CD4-positive, alpha-beta T cell treated with Interleukin-2 at 100 ng/mL for 4 hours (primary cell): Measurements from ENCODE around the gene SCAMP5.

ENCODE experiments used
- DNase-seq: peaks from one replicate; pipeline ENCODE4 v3.0.0-alpha.2; 2020; ENCODE audit warnings: low spot score

Gene SCAMP5

DNA sequence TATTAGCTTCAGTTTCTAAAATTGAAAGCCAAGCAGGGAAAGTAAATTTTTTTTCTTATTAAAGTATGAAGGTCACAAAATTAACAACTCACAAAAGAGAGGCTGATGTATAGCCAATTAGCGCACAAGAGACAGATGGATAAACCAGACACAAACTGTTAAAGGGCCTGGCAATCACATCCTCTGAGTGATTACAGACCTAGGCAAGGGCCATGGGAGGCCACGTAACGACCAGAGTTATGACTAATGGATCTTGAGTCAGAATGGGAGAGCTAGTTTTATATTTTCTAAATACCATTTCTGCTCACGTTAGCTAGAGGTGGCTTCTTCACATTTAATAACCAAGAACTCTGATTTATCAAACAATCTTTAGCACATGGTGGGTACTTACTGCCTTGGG is 17.8 kb upstream of the SCAMP5 start:
- no peak for DNase-seq

DNA sequence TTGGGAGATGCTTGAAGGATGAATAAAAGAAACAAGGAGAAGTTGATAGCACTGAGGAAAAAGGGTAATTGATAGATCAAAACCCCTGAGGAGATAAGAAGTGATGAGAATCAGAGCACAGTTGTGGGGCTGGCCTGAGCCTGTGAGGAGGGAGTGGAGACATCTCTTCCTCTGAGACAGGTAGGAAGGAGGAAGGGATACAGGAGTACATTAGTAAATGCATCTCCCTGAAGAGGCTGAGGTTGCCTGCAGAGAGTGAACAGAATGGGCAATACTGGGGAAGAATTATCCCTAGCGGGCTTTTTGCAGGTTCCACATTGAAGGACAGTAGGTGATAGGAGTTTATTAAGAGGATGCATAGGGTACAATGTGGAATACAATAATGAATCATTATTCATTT is 17.3 kb upstream of the SCAMP5 start:
- DNase-seq = no peak

DNA sequence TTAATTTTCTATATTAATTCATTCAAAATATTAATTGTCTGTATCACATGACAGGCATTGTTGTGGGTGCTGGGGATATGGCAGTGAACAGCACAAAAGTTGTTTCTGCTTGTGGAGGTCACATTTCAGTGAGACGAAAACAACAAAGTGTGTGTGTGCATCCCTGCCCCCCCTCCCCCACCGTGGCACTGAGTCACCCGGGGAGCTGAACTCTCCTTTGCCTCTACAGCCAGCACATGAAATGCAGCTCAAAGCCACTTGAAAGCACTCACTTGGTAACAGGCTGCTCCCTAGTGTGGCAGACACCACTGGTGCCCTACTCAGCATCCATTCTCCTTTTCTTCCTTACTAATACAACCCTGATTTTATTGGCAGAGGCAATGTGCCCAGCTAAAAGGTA is 16.9 kb upstream of the SCAMP5 start:
- DNase-seq = peak; percentile 26

DNA sequence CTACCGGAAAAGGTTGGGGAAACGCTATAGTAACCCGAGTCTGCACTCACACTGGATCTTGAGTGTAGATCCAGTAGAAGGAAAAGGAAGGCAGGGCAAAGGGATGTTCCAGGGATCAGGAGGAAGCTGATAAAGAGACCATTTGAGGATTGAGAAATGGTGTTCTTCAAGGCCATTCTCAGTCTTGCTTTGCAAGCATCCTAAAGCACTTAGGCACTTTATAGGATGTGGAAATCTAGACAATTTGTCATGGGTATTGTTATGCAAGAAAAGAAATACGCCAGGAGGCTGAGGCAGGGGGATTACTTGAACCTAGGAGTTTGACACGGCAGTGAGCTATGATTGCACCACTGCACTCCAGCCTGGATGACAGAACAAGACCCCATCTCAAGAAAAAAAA is 13.2 kb upstream of the SCAMP5 start:
- no peak for DNase-seq

DNA sequence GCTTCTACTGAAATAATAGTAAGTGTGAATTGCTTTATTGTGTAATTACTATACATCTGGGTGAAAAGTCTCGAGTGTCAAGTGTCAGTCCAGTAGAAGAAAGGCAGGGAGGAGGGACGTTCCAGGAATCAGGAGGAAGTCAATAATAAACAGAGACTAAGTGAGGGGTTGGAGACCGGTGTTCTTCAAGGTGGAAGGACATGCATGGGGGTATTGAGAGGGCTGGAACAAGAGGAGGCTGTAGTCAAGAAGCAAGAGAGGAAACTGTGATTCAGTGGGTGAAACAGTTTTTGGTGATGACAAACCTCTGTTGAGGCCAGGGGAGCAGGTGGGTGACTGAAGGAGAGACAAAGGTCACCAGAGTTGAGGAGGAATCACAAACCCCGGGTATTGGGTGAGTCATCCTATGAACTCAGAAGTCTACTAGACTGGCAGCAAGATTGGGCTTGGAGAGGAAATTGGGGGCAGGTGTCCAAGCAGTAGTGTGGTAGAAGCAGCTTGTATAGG is 11.6 kb upstream of the SCAMP5 start:
- DNase-seq = no peak

DNA sequence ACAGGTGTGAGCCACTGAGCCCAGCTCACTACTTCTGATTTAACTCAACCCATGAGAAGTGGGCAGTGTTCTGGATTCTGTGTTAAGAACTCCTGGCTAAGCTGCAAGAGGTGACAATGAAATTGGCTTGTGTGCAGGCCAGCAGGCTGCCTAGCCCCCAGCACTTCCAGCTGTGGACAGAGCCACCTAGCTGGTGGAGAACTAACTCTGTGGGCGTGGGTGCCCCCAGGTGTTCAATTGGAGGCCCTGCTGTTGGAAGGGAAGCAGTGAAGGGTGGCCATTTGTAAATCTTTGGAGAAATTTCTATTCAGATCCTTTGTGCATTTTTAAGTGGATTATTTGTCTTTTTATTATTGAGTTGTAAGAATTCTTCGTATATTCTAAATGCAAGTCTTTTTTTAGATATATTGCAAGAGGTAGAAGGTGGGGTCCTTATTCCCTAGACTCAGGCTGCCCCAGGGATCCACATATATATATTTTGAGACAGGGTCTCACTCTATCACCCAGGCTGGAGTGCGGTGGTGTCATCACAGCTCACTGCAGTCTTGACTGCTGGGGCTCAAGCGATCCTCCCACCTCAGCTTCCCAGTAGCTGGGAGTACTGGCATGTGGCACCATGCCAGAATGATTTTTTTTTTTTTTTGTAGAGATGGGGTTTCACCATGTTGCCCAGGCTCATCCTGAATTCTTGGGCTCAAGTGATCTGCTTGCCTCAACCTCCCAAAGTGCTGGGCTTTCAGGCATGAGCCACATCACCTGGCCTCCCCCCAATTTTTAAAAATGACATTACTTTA is 7.2 kb upstream of the SCAMP5 start:
- no peak for DNase-seq

DNA sequence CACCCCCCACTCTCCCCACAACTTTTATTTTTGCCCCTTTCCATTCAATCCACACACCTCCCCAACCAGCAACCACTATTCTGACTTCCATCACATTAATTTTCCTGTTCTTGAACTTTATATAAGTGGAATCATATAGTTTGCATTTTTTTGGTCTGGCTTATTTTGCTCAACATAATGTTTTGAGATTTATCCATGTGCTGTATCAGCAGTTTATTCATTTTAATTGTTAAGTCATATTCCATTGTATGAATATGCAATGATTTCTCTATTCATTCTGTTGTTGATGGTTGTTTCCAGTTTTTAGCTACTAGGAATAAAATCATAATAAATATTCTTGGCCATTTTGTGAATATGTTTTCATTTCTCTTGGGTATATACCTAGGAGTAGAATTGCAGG is 5.8 kb upstream of the SCAMP5 start:
- no peak for DNase-seq

DNA sequence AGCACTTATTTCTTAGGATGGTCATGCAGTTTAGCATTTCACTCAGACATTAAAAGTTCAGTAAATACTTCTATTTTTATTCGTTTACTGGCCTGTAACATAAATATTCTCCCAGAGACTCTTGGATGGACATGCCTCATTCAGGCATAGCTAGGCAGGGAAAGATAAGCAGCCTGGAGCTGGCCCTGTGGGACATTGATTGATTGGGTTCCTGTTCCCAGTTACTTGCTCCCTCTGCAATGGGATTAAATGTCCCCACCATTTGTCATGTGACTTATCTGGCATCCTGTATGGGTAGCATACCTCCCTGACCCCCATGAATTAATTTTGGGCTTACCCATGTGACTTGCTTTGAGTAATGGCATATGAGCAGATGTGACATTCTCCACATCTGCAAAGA is 2.7 kb upstream of the SCAMP5 start:
- DNase-seq = no peak

DNA sequence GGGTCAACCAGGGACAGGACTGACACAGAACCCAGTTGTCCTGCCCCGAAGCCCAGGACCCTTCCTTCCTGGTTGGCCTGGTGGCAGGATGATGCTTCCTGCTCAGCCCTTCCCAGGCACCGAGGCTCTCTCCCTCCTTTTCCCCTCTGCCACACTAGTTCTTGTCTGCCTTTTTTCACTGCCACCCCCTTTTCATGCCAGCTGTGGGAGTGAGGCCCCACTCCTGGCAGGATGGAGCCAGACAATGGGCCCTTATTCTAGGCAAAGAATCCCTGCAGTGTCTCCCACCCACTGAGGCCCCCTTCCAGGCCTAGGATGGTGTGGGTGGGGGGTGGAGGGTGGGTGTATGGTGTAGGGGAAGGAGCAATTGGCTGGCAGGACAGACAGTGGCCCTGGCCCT is 1.1 kb upstream of the SCAMP5 start:
- no peak for DNase-seq

DNA sequence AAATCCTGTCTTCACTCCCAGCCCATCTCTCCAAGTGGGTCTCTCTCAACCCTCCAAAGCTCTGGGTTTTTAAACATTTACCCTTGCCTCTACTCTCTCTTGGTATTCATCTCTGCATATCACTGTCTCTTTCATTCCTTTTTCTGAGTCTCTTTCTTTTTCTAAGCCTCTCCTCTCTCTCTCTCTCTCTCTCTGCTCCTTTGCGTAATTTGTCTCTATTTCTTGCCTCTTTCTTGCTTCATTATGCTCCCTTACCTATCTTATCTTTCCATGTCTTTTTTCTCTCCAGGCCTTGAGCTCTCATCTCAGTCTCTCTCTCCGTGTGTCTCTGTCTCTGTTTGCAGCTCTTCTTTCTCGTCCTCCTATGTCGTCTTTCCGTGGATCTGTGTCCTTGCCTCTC is 678 bp upstream of the SCAMP5 start:
- DNase-seq = no peak

DNA sequence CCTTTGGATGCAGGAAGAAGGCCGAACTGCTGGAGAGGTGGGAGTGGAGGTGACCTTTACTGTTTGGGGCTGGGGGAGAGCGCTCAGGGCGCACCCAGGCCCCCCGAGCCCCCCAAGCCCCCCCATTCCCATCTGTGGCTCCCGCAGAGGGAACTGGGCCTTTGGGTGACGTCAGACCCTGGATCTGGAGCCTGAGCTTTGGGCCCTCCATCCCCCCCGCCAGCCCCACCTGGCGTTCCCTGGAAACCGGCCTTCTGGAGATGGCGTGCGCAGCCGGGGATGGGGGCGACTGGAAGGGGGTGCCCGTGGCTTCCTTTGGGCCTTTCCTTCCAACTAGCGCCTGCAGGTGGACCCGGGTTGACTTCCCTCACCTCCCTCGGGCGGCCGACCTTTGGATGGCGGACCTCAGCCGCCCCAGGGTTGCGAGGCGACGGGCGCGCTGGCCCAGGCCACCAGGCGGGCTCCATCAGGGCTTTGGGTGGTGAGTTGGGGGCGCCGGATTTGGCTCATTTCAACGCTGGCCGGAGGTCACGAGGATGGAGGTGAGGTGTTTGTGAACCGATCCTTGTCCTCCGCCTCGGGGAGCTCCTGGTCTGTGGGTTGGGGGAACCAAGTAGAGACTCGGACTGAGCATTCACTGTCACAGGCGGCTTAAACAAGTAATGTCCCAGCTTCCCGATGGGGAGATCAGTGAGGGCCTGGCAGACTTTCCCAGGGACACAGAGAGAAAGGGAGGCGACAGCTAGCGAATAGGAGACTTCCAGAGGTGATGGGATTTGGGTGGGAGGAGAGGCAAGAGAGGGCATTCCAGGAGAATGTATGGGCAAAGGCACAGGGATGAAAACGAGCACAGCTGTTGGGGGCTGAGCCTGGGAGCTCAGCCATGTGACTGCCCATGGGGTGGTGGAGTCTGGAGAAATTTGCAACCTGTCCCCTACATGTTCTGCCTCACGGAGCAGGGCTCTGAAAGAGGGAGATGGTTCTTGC is 709 bp downstream of the SCAMP5 start:
- no peak for DNase-seq

DNA sequence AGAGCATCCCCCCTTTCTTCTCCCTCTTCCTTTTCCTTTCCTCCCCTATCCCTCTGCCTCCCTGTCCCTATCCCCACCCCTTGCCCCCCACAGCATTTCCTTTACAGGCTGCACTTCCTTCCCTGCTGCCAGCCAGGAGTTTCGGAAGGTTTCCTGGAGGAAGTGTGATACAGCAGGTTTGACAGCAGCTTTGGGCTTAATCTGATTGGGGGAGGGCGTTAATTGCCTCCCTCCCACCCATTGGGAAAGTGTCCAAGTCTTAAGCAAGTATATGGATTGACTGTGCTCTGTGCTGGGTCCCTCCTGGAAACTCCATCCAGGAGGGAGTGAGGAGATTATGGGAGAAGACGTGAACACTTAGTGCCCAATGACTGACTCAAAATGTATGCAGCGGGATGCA is 1.8 kb downstream of the SCAMP5 start:
- DNase-seq = no peak

DNA sequence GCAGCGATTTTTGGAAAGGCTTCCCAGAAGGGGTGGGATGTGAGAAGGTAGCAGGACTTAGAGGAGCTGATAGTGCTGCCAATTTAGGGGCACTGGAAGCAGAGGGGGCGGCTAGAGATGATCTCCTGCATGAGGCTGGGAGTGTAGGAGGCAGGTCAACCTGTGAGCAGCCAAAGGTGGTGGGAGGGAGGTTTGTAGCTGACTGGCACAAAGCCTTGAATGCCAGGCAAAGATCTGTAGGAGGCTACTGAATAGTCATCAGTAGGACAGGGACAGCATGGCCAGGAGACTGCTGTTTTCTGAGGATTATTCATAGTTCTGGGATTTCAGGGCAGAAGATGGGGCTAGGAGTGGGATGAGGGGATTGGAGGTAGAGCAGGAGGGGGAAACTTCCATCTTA is 2.2 kb downstream of the SCAMP5 start:
- DNase-seq = no peak

DNA sequence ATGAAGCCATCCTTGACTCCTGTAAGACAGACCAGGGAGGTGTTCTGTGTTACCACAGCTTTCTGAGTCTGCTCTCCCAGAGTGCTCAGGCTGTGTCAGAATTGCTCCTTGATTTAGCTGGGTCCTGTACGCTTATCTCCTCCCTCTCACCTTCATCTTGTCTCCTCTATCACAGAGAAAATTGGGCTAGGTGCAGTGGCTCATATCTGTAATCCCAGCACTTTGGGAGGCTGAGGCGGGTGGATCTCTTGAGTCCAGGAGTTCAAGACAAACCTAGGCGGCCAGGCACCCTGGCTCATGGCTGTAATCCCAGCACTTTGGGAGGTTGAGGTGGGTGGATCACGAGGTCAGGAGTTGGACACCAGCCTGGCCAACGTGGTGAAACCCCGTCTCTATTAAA is 5.9 kb downstream of the SCAMP5 start:
- no peak for DNase-seq

DNA sequence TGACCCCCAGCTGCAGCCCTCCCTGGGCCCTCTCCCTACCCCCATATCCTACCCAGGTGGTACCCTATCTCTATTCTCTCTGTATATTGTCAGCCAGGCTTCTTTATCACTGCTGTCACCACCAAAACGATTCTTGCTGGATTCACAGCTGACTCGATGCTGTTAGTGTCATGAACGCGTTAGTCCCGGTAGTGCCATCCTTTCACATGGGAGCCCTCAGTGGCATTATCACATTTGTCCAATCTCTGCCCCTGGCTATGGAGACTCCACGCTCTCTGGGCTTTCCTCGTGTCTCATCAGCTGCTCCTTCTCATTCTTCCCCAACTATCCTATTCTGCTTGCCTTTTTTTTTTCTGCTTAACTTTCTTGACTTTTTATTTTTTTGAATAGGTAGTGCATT is 7.0 kb downstream of the SCAMP5 start:
- no peak for DNase-seq

DNA sequence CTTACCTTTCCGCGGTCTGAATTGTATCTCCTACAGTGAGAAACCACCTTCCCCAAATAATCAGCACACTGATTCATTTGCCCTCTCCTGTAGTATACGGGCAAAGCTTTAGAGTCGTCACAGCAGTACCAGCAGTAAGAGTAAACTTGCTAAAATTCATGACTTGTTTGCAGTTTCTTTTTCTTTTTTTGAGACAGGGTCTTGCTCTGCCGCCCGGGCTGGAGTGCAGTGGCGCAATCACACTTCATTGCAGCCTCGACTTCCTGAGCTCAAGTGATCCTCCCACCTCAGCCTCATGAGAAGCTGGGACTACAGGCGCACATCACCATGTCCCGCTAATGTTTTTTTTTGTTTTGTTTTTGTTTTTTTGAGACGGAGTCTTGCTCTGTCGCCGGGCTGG is 11.9 kb downstream of the SCAMP5 start:
- no peak for DNase-seq

DNA sequence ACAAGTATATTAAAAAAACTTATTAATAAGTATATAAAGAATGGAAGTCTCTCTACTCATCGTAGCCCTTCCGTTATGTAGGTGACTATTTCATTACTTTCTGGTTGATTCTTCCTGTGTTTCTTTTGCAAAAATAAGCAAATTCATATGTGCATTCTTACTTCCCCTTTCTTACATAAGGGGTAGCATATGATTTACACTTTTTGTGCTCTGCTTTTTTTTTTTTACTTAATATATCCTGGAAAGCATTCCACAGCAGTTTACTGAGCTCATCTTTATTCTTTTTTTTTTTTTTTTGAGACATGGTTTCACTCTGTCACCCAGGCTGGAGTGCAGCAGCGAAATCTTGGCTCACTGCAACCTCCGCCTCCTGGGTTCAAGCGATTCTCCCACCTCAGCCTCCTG is 12.9 kb downstream of the SCAMP5 start:
- no peak for DNase-seq

DNA sequence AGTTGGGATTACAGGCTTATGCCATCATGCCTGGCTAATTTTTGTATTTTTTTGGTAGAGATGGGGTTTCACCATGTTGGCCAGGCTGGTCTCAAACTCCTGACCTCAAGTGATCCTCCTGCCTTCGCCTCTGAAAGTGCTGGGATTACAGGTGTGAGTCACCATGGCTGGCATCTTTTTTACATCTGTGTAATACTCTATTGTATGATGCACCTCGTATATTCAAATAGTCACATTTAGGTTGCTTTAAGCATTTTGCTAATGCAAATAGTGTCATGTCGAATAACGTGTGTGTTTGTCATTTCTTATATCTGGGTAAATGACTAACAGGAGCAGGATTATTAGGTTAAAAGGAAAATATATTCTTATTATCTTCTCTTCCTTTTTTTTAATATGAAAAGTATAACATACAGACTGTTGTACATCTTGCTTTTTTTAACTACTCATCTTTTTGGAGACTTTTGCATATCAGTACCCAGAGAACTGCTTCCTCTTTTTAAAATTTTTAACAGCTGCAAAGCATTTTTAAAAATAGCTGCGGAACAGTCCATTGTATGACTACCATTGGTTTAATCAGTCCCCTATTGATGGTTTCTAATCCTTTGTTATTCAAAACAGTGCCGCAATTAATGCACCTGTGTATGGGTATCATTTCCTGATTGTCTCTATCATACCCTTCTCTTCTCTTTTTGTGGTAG is 13.4 kb downstream of the SCAMP5 start:
- DNase-seq = no peak

DNA sequence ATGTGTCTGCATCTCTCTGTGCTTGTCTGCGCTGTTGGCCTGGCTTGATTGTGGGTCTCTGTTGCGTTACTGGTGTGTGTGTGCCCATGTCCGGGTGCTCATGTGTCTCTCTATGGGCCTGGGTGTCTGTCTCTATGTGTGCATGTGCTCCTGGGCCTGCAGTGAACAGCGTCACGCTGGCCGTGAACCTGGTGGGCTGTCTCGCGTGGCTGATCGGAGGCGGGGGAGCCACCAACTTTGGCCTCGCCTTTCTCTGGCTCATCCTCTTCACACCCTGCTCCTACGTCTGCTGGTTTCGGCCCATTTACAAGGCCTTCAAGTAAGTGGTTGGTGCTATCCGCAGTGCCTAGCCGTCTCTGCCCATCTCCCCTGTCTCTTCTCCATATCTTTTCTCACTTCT is 21.1 kb downstream of the SCAMP5 start:
- DNase-seq = no peak

DNA sequence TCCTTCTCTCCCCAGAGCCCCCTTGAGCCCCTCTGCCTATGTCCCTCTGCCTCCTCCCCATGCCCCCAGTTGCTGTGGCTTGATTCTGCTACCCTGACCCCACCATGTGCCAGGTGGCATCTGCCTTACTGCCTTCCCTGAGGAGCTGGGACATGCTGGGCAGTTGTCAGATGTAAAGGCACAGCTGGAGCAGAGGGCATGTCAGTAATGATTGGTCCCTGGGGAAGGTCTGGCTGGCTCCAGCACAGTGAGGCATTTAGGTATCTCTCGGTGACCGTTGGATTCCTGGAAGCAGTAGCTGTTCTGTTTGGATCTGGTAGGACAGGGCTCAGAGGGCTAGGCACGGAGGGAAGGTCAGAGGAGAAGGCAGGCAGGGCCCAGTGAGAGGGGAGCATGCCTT is 24.6 kb downstream of the SCAMP5 start:
- DNase-seq = no peak

DNA sequence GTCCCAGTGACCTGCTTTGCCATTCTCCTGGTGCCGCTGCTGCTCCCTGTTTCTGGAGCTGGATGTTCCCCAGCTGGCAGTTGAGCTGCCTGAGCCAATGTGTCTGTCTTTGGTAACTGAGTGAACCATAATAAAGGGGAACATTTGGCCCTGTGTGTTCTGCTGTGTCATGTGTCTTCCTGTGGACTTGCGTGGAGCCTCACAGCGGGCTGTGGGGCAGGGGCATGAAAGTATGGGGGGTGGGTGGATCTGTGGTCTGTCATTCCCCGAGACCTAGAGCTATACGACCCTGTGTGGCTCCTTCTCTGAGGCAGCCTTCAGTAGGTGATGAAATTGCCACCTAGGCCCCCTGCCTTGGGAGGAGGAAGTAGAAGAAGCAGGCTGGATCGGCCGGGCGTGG is 26.0 kb downstream of the SCAMP5 start:
- no peak for DNase-seq

DNA sequence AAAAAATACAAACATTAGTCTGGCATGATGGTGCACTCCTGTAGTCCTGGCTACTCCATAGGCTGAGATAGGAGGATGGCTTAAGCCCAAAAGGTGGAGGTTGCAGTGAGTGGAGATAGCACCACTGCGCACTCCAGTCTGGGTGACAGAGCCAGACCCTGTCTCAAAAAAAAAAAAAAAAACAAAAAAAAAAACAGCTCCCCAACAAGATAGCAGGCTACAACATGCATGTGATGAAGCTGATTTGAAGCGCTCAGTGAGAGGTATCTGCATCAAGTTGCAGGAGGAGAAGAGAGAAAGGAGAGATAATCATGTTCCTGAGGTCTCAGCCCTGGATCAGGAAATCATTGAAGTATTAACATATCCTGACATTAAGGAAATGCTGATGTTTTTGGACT is 27.4 kb downstream of the SCAMP5 start:
- no peak for DNase-seq
